Measurements from ENCODE around the gene HTRA1. TPM values are rescaled to one million over a fixed set of nuclear protein-coding genes. Genes with fewer than 3 reads are reported as not detected.

HTRA1 gene
- total and polyA plus RNA-seq, 10 of the 15 experiments (the other 5 are each of a cell fraction or from before 2014, with no cell fraction given), result 0.13 TPM; not detected in 9

GRCh38 chr10:122448600-122448999 is 12.8 kb upstream of the HTRA1 start:
- no peaks in the 10 kb centered on the region for H3K79me2 ChIP-seq (ENCODE audit: control insufficient read depth, insufficient read depth, low read length)
- H3K27ac ChIP-seq (ENCODE audit: control insufficient read depth, insufficient read depth), result no peak overlapping the region
- H2AFZ ChIP-seq (ENCODE audit: control insufficient read depth, low read depth, low read length), result no peak overlapping the region
- in situ Hi-C loops (cut with MboI), result no loop called here
- SMC1A ChIA-PET (ENCODE audit: uncharacterized antibody, unreplicated experiment), result no interaction called here
- CTCF ChIA-PET, result no interaction called here
- no peak overlapping the region for H3K9ac ChIP-seq (ENCODE audit: control insufficient read depth, insufficient read depth, low read length)
- FAIRE-seq (no peak), ATAC-seq (no peak), DNase-seq (ENCODE audit: low read depth, low spot score) (no peak)
- H3K4me3 ChIP-seq, result no peak overlapping the region
- WGBS (ENCODE audit: insufficient coverage, insufficient replicate concordance, low lambda C conversion rate, missing lambda C conversion rate), result 42% methylated on average over 3 of the region's 3 CpGs
- no peaks in the 10 kb centered on the region for H3K36me3 ChIP-seq (ENCODE audit: control insufficient read depth in 2 of 2, insufficient read depth in 2 of 2, low read length in 1 of 2)
- RAD21 ChIA-PET (ENCODE audit: unreplicated experiment), result no interaction called here
- no peaks in the 10 kb centered on the region for H3K27me3 ChIP-seq (replicated peaks in 1 of 2; ENCODE audit: control insufficient read depth in 2 of 2, insufficient read depth in 2 of 2, low read length in 1 of 2)
- no peak overlapping the region for H3K4me2 ChIP-seq (ENCODE audit: control insufficient read depth, insufficient read depth)
- no TSS peak for BruUV-seq (replicated peaks)
- H3K4me1 ChIP-seq (ENCODE audit: control insufficient read depth, insufficient read depth, low read length), result no peaks in the 10 kb centered on the region
- intact Hi-C loops (cut with micrococcal nuclease; ENCODE audit: unreplicated experiment), result no loop called here
- H3K9me3 ChIP-seq (replicated peaks; ENCODE audit: control insufficient read depth, insufficient read depth, low read length), result no peaks in the 10 kb centered on the region
- POLR2A ChIA-PET, result no interaction called here
- TF ChIP-seq NR2F1 (conservative IDR thresholded peaks at IDR 0.05), result no peak
- H4K20me1 ChIP-seq (ENCODE audit: control insufficient read depth, insufficient read depth), result no peaks in the 10 kb centered on the region

- intact Hi-C loops (cut with micrococcal nuclease; ENCODE audit: unreplicated experiment) (no loop called here), in situ Hi-C loops (cut with MboI) (no loop called here)
- WGBS (ENCODE audit: insufficient coverage, insufficient replicate concordance, low lambda C conversion rate, missing lambda C conversion rate), result 54% methylated on average over 4 of the region's 4 CpGs
- H3K9me3 ChIP-seq (replicated peaks; ENCODE audit: control insufficient read depth, insufficient read depth, low read length), result no peaks in the 10 kb centered on the region
- FAIRE-seq (no peak), ATAC-seq (no peak), DNase-seq (ENCODE audit: low read depth, low spot score) (no peak)
- no peak overlapping the region for H3K4me3 ChIP-seq
- no peaks in the 10 kb centered on the region for H3K27me3 ChIP-seq (replicated peaks in 1 of 2; ENCODE audit: control insufficient read depth in 2 of 2, insufficient read depth in 2 of 2, low read length in 1 of 2)
- H2AFZ ChIP-seq (ENCODE audit: control insufficient read depth, low read depth, low read length), result no peak overlapping the region
- no peaks in the 10 kb centered on the region for H4K20me1 ChIP-seq (ENCODE audit: control insufficient read depth, insufficient read depth)
- H3K4me2 ChIP-seq (ENCODE audit: control insufficient read depth, insufficient read depth), result no peak overlapping the region
- SMC1A ChIA-PET (ENCODE audit: uncharacterized antibody, unreplicated experiment), result no interaction called here
- RAD21 ChIA-PET (ENCODE audit: unreplicated experiment), result no interaction called here
- H3K27ac ChIP-seq (ENCODE audit: control insufficient read depth, insufficient read depth), result no peak overlapping the region
- no peaks in the 10 kb centered on the region for H3K4me1 ChIP-seq (ENCODE audit: control insufficient read depth, insufficient read depth, low read length)
- CTCF ChIA-PET, result no interaction called here
- no peaks in the 10 kb centered on the region for H3K36me3 ChIP-seq (ENCODE audit: control insufficient read depth in 2 of 2, insufficient read depth in 2 of 2, low read length in 1 of 2)
- no TSS peak for BruUV-seq (replicated peaks)
- no peak overlapping the region for H3K9ac ChIP-seq (ENCODE audit: control insufficient read depth, insufficient read depth, low read length)
- no peaks in the 10 kb centered on the region for H3K79me2 ChIP-seq (ENCODE audit: control insufficient read depth, insufficient read depth, low read length)
- POLR2A ChIA-PET, result no interaction called here
- no peak for TF ChIP-seq ZBTB11 (CRISPR knock-in tag; IDR thresholded peaks at IDR 0.05)
- no peak for TF ChIP-seq RFX5 (IDR thresholded peaks at IDR 0.05; ENCODE audit: low read depth, low read length)
- no peak for TF ChIP-seq CBFB (IDR thresholded peaks at IDR 0.05; ENCODE audit: low read depth)
- TF ChIP-seq IRF5 (IDR thresholded peaks at IDR 0.05; ENCODE audit: borderline replicate concordance), result no peak
- TF ChIP-seq E4F1 (IDR thresholded peaks at IDR 0.05; ENCODE audit: borderline replicate concordance, partially characterized antibody), result no peak
- TF ChIP-seq TCF7 (IDR thresholded peaks at IDR 0.05; ENCODE audit: borderline replicate concordance), result no peak
- no peak for TF ChIP-seq JUNB (IDR thresholded peaks at IDR 0.05)
- no peak for TF ChIP-seq ZZZ3 (IDR thresholded peaks at IDR 0.05; ENCODE audit: control insufficient read depth, insufficient read length, low read depth)
- TF ChIP-seq MTA2 (IDR thresholded peaks at IDR 0.05; ENCODE audit: low read depth), result no peak
- TF ChIP-seq NFYB (IDR thresholded peaks at IDR 0.05; ENCODE audit: insufficient read depth, low read depth, low read length), result no peak
Measured at GRCh38 chr10:122449153-122449552, 12.2 kb upstream of the HTRA1 start.

Measured in GM12878 (cell line).